HG02623 (cell line): Measurements from ENCODE around the gene AMZ2.
A peak's percentile ranks its signal among the peaks of the same experiment; 100 is the strongest.
"Not testable (repeated sequence)": the region's sequence is repeated elsewhere in the genome, so short reads cannot be mapped to it uniquely, and the experiment has no call there.

Experiments used
- ATAC-seq: cut with Tn5 transposase; IDR thresholded peaks from one replicate; pipeline ENCODE4 v1.9.1; 2021; ENCODE audit warnings: moderate library complexity; ENCODE audit not compliant: unreplicated experiment

AMZ2 gene

GRCh38 chr17:68247445-68248198 lies at the start of gene AMZ2:
Gene AMZ2 (plus strand): TSS chr17:68248043. CDS start chr17:68250188, 2,145 bp downstream.
- peak; percentile 87 for ATAC-seq

DNA sequence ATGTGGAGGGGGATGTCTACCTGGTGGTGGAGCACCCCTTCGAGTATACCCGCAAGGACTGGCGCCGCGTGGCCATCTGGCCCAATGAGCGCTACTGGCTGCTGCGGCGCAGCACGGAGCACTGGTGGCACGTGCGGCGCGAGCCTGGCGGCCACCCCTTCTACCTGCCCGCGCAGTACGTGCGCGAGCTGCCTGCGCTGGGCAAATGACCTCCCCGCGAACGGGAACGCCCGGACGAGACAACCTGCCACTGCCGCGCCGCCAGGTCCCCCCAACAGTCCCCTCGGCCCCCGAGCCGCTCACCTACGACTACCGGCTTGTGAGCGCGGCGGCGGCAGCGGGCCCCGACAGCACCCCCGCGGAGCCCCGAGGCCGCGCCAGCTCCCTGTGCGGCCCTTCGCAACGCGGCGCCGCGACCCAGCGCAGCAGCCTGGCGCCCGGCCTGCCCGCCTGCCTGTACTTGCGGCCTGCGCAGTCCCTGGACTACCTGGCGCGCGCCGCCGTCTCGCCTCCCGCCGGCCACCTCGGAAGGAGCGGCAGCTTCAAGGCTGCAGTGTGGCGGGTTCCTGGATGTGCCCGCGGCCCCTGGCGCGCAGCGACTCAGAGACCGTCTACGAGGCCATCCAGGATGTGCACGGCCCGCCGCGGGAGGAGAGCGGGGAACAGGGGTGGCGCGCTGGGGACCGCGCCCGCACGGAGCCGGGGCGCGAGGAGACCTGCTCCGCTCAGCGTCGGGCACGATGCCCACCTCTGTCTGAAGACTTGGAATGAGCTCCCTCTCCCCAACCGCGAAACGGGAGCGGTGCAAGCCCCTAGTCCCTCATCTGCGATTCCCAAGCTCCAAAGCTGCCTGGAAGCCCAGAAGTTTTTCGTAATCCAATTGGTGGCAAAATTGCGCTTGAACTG lies 48.7 kb upstream of the AMZ2 start:
- no peak for ATAC-seq

DNA sequence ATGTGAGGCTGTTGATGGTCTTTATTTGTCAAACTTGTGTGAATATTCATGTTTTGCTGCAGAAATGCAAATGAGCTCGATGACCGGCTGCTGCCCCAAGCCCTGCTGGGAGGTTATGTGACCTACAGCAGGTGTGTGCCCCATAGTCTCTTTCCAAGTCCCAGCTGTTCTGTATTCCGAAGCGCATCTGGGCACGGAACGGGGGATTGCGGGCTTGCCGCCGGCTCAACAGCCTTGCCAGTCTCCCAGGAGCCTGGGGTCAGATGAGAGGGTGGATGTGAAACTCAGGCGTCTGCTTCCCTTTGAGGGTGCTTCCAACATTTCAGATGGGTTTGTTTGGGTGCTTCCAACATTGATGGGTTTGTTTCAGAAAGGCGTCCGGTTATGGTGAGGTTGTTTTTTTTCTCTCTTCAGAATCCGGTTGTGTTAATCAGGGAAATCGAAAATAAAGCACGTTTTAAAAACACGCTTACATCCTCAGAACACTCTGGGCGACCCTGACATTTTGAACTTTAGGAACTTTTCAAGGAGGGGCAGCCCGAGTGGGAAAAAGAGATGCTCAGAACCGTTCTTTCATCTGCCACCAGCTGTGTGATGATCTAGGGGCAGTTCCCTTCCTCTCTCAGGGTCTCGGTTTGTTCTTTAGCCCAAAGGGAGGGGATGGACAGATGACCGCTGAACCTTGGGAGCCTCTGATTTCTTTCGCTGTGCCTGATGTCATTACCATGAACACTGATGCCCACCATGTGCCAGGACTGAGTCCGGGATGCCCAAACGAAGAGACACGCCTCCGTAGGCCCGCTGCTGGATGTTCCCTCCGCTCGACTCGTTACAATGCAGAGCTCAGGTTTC lies 47.8 kb upstream of the AMZ2 start:
- ATAC-seq: no peak

DNA sequence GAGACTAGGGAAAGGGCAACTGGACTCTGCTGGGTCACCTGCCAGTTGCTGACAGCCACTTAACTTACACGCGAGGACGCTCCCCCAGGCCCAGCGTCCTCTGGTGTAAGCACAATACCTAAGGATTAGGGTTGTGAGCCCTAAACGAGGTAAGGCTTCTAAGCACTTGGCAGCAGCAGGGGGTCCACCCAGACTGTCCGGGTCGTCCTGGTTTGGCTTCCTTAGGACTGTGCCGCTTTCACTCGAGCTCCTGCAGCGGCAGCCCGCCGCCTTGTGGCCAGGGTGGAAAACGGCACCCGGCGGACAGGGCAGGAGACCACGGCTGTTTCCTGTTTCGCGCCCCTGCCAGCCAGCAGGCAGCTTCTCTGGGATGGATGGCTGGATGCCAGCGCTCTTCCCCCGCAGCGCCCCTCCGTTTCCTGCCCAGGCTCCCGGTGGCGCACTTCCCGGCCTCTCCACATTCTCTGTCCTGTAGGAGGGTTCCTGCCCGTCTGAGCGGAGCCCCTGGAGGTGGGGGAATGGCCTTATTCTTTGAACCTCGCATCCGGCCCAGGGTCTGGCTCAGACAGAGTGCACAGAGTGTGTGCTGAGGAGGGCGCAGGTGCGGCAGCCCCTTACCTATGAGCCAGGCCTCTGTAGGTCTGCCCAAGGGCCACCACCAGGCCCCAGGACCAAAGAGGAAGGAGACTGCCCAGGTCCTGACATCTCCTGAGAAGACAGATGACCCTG lies 47.0 kb upstream of the AMZ2 start:
- no peak for ATAC-seq

DNA sequence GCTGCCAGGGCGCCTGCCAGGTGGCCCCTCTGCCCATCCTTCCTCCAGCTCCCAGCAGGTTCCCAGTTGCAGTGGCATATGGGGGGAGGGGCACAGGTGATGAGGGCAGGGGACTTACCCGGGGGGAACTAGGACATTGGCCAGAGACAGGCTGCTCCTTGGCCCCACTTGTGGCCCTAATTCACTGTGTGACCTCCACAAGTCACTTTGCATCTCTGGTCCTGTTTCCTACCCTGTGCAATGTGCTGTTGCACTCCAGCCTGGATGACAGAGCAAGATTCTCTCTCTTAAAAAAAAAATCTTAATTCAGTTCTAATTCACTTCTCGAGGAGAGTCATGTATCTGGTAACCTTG lies 46.4 kb upstream of the AMZ2 start:
- not testable (repeated sequence) for ATAC-seq

DNA sequence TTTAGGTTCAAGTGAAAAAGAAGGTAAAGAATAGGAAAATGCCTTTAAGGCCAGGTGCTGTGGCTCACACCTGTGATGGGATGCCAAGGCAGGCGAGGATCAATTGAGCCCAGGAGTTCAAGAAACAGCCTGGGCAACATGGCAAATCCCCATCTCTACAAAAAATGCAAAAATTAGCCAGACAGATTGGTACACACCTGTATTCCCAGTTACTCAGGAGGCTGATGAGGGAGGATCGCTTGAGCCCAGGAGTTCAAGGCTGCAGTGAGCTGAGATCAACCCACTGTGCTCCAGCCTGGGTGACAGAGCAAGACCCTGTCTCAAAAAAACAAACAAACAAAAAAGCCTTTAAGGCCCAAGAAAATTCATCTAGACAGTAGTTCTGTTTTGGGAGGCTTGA lies 45.5 kb upstream of the AMZ2 start:
- not testable (repeated sequence) for ATAC-seq

GRCh38 chr17:68204736-68205135 lies 43.1 kb upstream of the AMZ2 start:
- peak; percentile 4 for ATAC-seq

GRCh38 chr17:68205251-68205807 lies 42.5 kb upstream of the AMZ2 start:
- ATAC-seq: peak; percentile 91

- peak; percentile 4 for ATAC-seq
These were observed 41.8 kb upstream of the AMZ2 start for GRCh38 chr17:68205808-68206720.

DNA sequence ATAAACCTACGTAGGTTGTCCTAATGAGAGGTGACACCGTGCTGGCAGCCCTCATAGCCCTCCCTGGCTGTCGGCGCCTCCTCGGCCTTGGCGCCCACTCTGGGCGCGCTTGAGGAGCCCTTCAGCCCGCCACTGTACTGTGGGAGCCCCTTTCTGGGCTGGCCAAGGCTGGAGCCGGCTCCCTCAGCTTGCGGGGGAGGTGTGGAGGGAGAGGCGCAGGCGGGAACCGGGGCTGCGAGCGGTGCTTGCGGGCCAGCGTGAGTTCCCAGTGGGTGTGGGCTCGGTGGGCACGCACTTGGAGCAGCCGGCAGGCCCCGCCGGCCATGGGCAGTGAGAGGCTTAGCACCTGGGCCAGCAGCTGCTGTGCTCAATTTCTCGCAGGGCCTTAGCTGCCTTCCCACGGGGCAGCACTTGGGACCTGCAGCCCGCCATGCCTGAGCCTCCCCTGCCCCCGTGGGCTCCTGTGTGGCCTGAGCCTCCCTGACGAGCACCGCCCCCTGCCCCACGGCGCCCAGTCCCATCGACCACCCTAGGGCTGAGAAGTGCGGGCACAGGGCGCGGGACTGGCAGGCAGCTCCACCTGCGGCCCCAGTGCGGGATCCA lies 40.1 kb upstream of the AMZ2 start:
- no peak for ATAC-seq

GRCh38 chr17:68208651-68209050 lies 39.2 kb upstream of the AMZ2 start:
- not testable (repeated sequence) for ATAC-seq

DNA sequence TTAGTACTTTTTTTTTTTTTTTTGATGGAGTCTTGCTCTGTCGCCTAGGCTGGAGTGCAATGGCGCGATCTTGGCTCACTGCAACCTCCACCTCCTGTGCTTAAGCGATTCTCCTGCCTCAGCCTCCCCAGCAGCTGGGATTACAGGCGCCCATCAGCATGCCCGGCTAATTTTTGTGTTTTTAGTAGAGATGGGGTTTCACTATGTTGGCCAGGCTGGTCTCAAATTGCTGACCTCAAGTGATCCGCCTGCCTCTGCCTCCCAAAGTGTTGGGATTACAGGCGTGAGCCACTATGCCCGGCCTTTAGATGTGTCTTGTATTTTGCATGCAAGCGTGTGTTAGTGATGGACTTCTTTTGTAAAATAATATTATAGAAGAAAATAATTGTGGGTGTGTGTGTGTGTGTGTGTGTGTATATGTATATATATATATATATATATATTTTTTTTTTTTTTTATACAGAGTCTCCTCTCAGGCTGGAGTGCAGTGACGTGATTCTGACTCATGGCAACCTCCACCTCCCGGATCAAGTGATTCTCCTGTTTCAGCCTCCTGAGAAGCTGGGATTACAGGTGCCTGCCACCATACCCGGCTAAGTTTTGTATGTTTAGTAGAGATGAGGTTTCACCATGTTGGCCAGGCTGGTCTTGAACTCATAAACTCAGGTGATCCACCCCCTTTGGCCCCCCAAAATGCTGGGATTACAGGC lies 38.5 kb upstream of the AMZ2 start:
- ATAC-seq: not testable (repeated sequence)

- no peak for ATAC-seq
These were observed 37.1 kb upstream of the AMZ2 start for GRCh38 chr17:68210570-68211315.

- ATAC-seq: not testable (repeated sequence)
These were observed 34.1 kb upstream of the AMZ2 start for GRCh38 chr17:68213428-68214411.

DNA sequence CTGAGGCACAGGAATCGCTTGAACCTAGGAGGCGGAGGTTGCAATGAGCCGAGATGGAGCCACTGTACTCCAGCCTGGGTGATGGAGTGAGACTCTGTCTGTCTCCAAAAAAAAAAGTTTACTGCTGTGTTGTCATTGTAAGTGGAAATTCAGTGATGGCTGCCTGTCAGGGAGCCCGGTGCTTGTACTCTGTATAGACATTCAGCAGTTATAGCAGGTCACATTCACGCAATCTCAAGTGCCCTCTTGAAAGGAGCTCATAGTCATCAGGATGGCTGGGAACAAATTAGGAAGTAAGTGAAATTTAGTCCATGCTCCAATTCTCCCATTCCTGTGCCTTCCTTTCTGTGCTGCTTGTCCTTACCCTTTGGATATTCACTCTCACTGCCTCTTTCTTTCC lies 32.4 kb upstream of the AMZ2 start:
- not testable (repeated sequence) for ATAC-seq

- ATAC-seq: not testable (repeated sequence)
These were observed 28.4 kb upstream of the AMZ2 start for GRCh38 chr17:68219429-68219828.
